ENCODE data around the gene ARL6IP1. TPM values are rescaled to one million over a fixed set of nuclear protein-coding genes. Genes with fewer than 3 reads are reported as not detected.

ARL6IP1 gene
- total RNA-seq, 2 experiments from 2014 or later = 224 to 349 TPM

GRCh38 chr16:18827890-18828289 lies 26.5 kb upstream of the ARL6IP1 start:
- Histone ChIP-seq H3K4me3 (ENCODE audit: low read depth, low read length, poor library complexity, severe bottlenecking) (no peak overlapping the region), H3K36me3 (ENCODE audit: insufficient read depth, low read length) (peaks cover 55% of the 10 kb centered on the region), H3K9me3 (ENCODE audit: low read length) (no peaks in the 10 kb centered on the region), H3K79me2 (ENCODE audit: insufficient read depth, low read depth, low read length) (no peaks in the 10 kb centered on the region), H3K4me1 (ENCODE audit: insufficient read depth, low read length, poor library complexity, severe bottlenecking) (no peaks in the 10 kb centered on the region), H3K9me2 (ENCODE audit: insufficient read depth, low read length) (no peaks in the 10 kb centered on the region), H4K20me1 (ENCODE audit: insufficient read depth, low read length) (no peaks in the 10 kb centered on the region), H3K27ac (ENCODE audit: low read depth, low read length, poor library complexity, severe bottlenecking) (no peak overlapping the region), H2AFZ (ENCODE audit: low read length) (no peak overlapping the region), H3K4me2 (ENCODE audit: low read length) (no peak overlapping the region)
- intact Hi-C loops (cut with micrococcal nuclease; ENCODE audit: unreplicated experiment) = no loop called here
- no peak for DNase-seq (ENCODE audit: low spot score)
- no peak for TF ChIP-seq EZH2phosphoT487 (IDR thresholded peaks at IDR 0.05; ENCODE audit: borderline replicate concordance, low read depth, low read length)
- no peak for TF ChIP-seq CTCF (conservative IDR thresholded peaks at IDR 0.05; ENCODE audit: low read length)
- ChIA-PET CTCF (ENCODE audit: unreplicated experiment) (no interaction called here), POLR2A (interaction anchor here (0.8 to 1.4 kb wide), 3 partner anchors 12 to 26 kb away, joined by 3 read pairs; partner anchors contain the start of gene ARL6IP1)
- BruUV-seq (replicated peaks) = no TSS peak

GRCh38 chr16:18816286-18816685 lies 14.9 kb upstream of the ARL6IP1 start:
- Histone ChIP-seq H3K9me3 (ENCODE audit: low read length) (no peaks in the 10 kb centered on the region), H3K9me2 (ENCODE audit: insufficient read depth, low read length) (no peaks in the 10 kb centered on the region), H4K20me1 (ENCODE audit: insufficient read depth, low read length) (0 out of 2 replicates have a peak, but pooled peaks cover under 1% of the 10 kb centered on the region), H3K36me3 (ENCODE audit: insufficient read depth, low read length) (peaks cover 85% of the 10 kb centered on the region), H3K4me1 (ENCODE audit: insufficient read depth, low read length, poor library complexity, severe bottlenecking) (no peaks in the 10 kb centered on the region), H3K27ac (ENCODE audit: low read depth, low read length, poor library complexity, severe bottlenecking) (no peak overlapping the region), H3K79me2 (ENCODE audit: insufficient read depth, low read depth, low read length) (no peaks in the 10 kb centered on the region), H3K4me3 (ENCODE audit: low read depth, low read length, poor library complexity, severe bottlenecking) (no peak overlapping the region), H2AFZ (ENCODE audit: low read length) (no peak overlapping the region), H3K4me2 (ENCODE audit: low read length) (no peak overlapping the region)
- ChIA-PET POLR2A (interaction anchor here (1.2 to 1.7 kb wide), 4 partner anchors 11 to 15 kb away, joined by 3 to 6 read pairs (median 4); partner anchors contain the start of gene ARL6IP1), CTCF (ENCODE audit: unreplicated experiment) (no interaction called here)
- no peak for DNase-seq (ENCODE audit: low spot score)
- intact Hi-C loops (cut with micrococcal nuclease; ENCODE audit: unreplicated experiment) = no loop called here
- TF ChIP-seq CTCF (conservative IDR thresholded peaks at IDR 0.05; ENCODE audit: low read length) (no peak), EZH2phosphoT487 (IDR thresholded peaks at IDR 0.05; ENCODE audit: borderline replicate concordance, low read depth, low read length) (no peak)
- BruUV-seq (replicated peaks) = no TSS peak

GRCh38 chr16:18811925-18812324 lies 10.6 kb upstream of the ARL6IP1 start:
- Histone ChIP-seq H3K9me2 (ENCODE audit: insufficient read depth, low read length) (no peaks in the 10 kb centered on the region), H3K9me3 (ENCODE audit: low read length) (no peaks in the 10 kb centered on the region), H3K4me2 (ENCODE audit: low read length) (no peak overlapping the region), H2AFZ (ENCODE audit: low read length) (no peak overlapping the region), H3K4me3 (ENCODE audit: low read depth, low read length, poor library complexity, severe bottlenecking) (no peak overlapping the region), H3K79me2 (ENCODE audit: insufficient read depth, low read depth, low read length) (no peaks in the 10 kb centered on the region), H3K4me1 (ENCODE audit: insufficient read depth, low read length, poor library complexity, severe bottlenecking) (peaks cover 2% of the 10 kb centered on the region), H3K27ac (ENCODE audit: low read depth, low read length, poor library complexity, severe bottlenecking) (no peak overlapping the region), H3K36me3 (ENCODE audit: insufficient read depth, low read length) (peaks cover 86% of the 10 kb centered on the region), H4K20me1 (ENCODE audit: insufficient read depth, low read length) (0 out of 2 replicates have a peak, but pooled peaks cover 3% of the 10 kb centered on the region)
- DNase-seq (ENCODE audit: low spot score) = no peak
- POLR2A ChIA-PET = no interaction called here
- intact Hi-C loops (cut with micrococcal nuclease; ENCODE audit: unreplicated experiment) = no loop called here
- no peak for TF ChIP-seq EZH2phosphoT487 (IDR thresholded peaks at IDR 0.05; ENCODE audit: borderline replicate concordance, low read depth, low read length)
- no peak for TF ChIP-seq CTCF (conservative IDR thresholded peaks at IDR 0.05; ENCODE audit: low read length)
- BruUV-seq (replicated peaks) = no TSS peak
- CTCF ChIA-PET (ENCODE audit: unreplicated experiment) = no interaction called here

Data from OCI-LY7 (cell line).